Memory B cell (primary cell): Measurements from ENCODE around the gene AIG1.

Experiments
- ATAC-seq: fragments of 150-1000 bp; cut with Tn5 transposase; 2 replicates; pipeline ENCODE4 v1.10.0; 2021; ENCODE audit warnings: low read depth, mild to moderate bottlenecking, moderate library complexity
- DNase-seq, 2 donors: peaks; one replicate each; pipeline ENCODE4 v3.0.0; 2022; ENCODE audit warnings: low spot score in 2 of 2
- H3K27ac Mint-ChIP-seq: one replicate; pipeline ENCODE4 v1.8.0; 2022; ENCODE audit warnings: mild to moderate bottlenecking, moderate library complexity, mixed read lengths
- H3K27me3 Mint-ChIP-seq: one replicate; pipeline ENCODE4 v1.8.0; 2022; ENCODE audit warnings: mixed read lengths
- H3K36me3 Mint-ChIP-seq: one replicate; pipeline ENCODE4 v1.8.0; 2022; ENCODE audit warnings: mild to moderate bottlenecking, mixed read lengths
- H3K4me1 Mint-ChIP-seq: one replicate; pipeline ENCODE4 v1.8.0; 2022; ENCODE audit warnings: mixed read lengths
- H3K4me3 Mint-ChIP-seq: one replicate; pipeline ENCODE4 v1.8.0; 2022; ENCODE audit warnings: mild to moderate bottlenecking, moderate library complexity, mixed read lengths
- H3K9me3 Mint-ChIP-seq: one replicate; pipeline ENCODE4 v1.8.0; 2022; ENCODE audit warnings: mixed read lengths

AIG1 gene

GRCh38 chr6:143372199-143372882 lies 311.7 kb downstream of the AIG1 start:
- Mint-ChIP-seq H3K27ac (no peak overlapping the region), H3K27me3 (peaks cover 7% of the 10 kb centered on the region), H3K4me1 (peaks cover 2% of the 10 kb centered on the region), H3K4me3 (no peak overlapping the region), H3K9me3 (peaks cover 3% of the 10 kb centered on the region), H3K36me3 (peaks cover 2% of the 10 kb centered on the region)
- ATAC-seq (no peak), DNase-seq (no peak)

- H3K27ac Mint-ChIP-seq: no peak overlapping the region
- DNase-seq: no peak
- peaks cover 2% of the 10 kb centered on the region for H3K36me3 Mint-ChIP-seq
- peaks cover 6% of the 10 kb centered on the region for H3K9me3 Mint-ChIP-seq
- peaks cover 12% of the 10 kb centered on the region for H3K27me3 Mint-ChIP-seq
- no peak for ATAC-seq
- H3K4me3 Mint-ChIP-seq: no peak overlapping the region
- H3K4me1 Mint-ChIP-seq: peaks cover 2% of the 10 kb centered on the region
Measured at GRCh38 chr6:143374014-143374413, 313.3 kb downstream of the AIG1 start.

- DNase-seq (no peak), ATAC-seq (no peak)
- H3K27ac Mint-ChIP-seq: no peak overlapping the region
- peaks cover 15% of the 10 kb centered on the region for H3K27me3 Mint-ChIP-seq
- no peak overlapping the region for H3K4me3 Mint-ChIP-seq
- peaks cover 6% of the 10 kb centered on the region for H3K9me3 Mint-ChIP-seq
- H3K4me1 Mint-ChIP-seq: peaks cover 2% of the 10 kb centered on the region
- H3K36me3 Mint-ChIP-seq: peaks cover 2% of the 10 kb centered on the region
Measured at GRCh38 chr6:143375022-143375585, 314.4 kb downstream of the AIG1 start.

GRCh38 chr6:143376375-143376774 lies 315.7 kb downstream of the AIG1 start:
- peaks cover 6% of the 10 kb centered on the region for H3K9me3 Mint-ChIP-seq
- peaks cover 2% of the 10 kb centered on the region for H3K4me1 Mint-ChIP-seq
- ATAC-seq: no peak
- peaks cover 2% of the 10 kb centered on the region for H3K36me3 Mint-ChIP-seq
- H3K27ac Mint-ChIP-seq: no peak overlapping the region
- H3K27me3 Mint-ChIP-seq: peaks cover 19% of the 10 kb centered on the region
- H3K4me3 Mint-ChIP-seq: no peak overlapping the region
- no peak for DNase-seq

GRCh38 chr6:143376861-143377260 lies 316.2 kb downstream of the AIG1 start:
- peaks cover 2% of the 10 kb centered on the region for H3K4me1 Mint-ChIP-seq
- H3K4me3 Mint-ChIP-seq: no peak overlapping the region
- H3K36me3 Mint-ChIP-seq: peaks cover 4% of the 10 kb centered on the region
- no peak overlapping the region for H3K27ac Mint-ChIP-seq
- H3K27me3 Mint-ChIP-seq: peaks cover 22% of the 10 kb centered on the region
- no peak for ATAC-seq
- H3K9me3 Mint-ChIP-seq: peaks cover 6% of the 10 kb centered on the region
- no peak for DNase-seq

GRCh38 chr6:143385636-143386035 lies 324.9 kb downstream of the AIG1 start:
- Mint-ChIP-seq H3K36me3 (peaks cover 4% of the 10 kb centered on the region), H3K4me3 (no peak overlapping the region), H3K27ac (no peak overlapping the region), H3K27me3 (peaks cover 11% of the 10 kb centered on the region), H3K9me3 (peaks cover 2% of the 10 kb centered on the region), H3K4me1 (no peaks in the 10 kb centered on the region)
- DNase-seq (no peak), ATAC-seq (no peak)

GRCh38 chr6:143390278-143390677 lies 329.6 kb downstream of the AIG1 start:
- ATAC-seq: no peak
- no peak for DNase-seq
- H3K9me3 Mint-ChIP-seq: peaks cover 2% of the 10 kb centered on the region
- no peak overlapping the region for H3K4me3 Mint-ChIP-seq
- H3K36me3 Mint-ChIP-seq: no peaks in the 10 kb centered on the region
- H3K27ac Mint-ChIP-seq: no peak overlapping the region
- H3K4me1 Mint-ChIP-seq: no peaks in the 10 kb centered on the region
- peaks cover 5% of the 10 kb centered on the region for H3K27me3 Mint-ChIP-seq
